Ascending aorta (tissue), 2 donors: Measurements from ENCODE around the gene KRT32. TPM values are rescaled to one million over a fixed set of nuclear protein-coding genes. Genes with fewer than 3 reads are reported as not detected.

Source experiments
- DNase-seq, 2 donors: peaks; one replicate each; pipeline ENCODE4 v3.0.0-alpha.2; 2019; ENCODE audit warnings: low spot score in 2 of 2
- H3K27ac ChIP-seq, 2 donors: fragments of 200-600 bp; sonication (generic); one replicate each; pipeline ENCODE4 v1.5.1; 2016 to 2017; ENCODE audit warnings: mild to moderate bottlenecking in 1 of 2
- H3K27me3 ChIP-seq: fragments of 200-600 bp; sonication (generic); one replicate; pipeline ENCODE4 v1.5.1; 2017
- H3K36me3 ChIP-seq, 2 donors: fragments of 200-600 bp; sonication (generic); one replicate each; pipeline ENCODE4 v1.5.1; 2016
- H3K4me1 ChIP-seq, 2 donors: fragments of 200-600 bp; sonication (generic); one replicate each; pipeline ENCODE4 v1.5.1; 2016 to 2017; ENCODE audit warnings: mild to moderate bottlenecking in 1 of 2
- H3K4me3 ChIP-seq, 2 donors: fragments of 200-600 bp; sonication (generic); one replicate each; pipeline ENCODE4 v1.5.1; 2016 to 2017; ENCODE audit warnings: mild to moderate bottlenecking in 1 of 2
- H3K9me3 ChIP-seq, 2 donors: fragments of 200-600 bp; sonication (generic); one replicate each; pipeline ENCODE4 v1.5.1; 2016
- intact Hi-C: fragments of 100-400 bp; cut with DNase I; formaldehyde crosslinking; loops from one replicate; pipeline ENCODE4 v1.15.1; 2023
- total RNA-seq: library from RNA; depleted of rRNA; stranded (reverse); fragments of >200 nt; gene quantifications from one replicate; pipeline ENCODE4 v1.1.0, GENCODE V29; 2016
- TF ChIP-seq, protein P1 (sequence below), 3 experiments: fragments of 200-600 bp in 2 of 3; fragments of 450-650 bp in 1 of 3; sonication (generic) in 2 of 3; IDR thresholded peaks; one replicate each; pipeline ENCODE4 v1.5.1; 2016 to 2019; ENCODE audit warnings: antibody characterized with exemption in 3 of 3, mild to moderate bottlenecking in 1 of 3, moderate library complexity in 1 of 3

The KRT32 gene
- total RNA-seq, 1 donor from 2014 or later, result not detected

GRCh38 chr17:41478237-41478636 lies 11.1 kb upstream of the KRT32 start:
- no peak for DNase-seq
- Histone ChIP-seq H3K27me3 (no peaks in the 10 kb centered on the region), H3K4me3 (no peak overlapping the region), H3K36me3 (no peaks in the 10 kb centered on the region), H3K27ac (no peak overlapping the region), H3K9me3 (no peaks in the 10 kb centered on the region), H3K4me1 (no peaks in the 10 kb centered on the region)
- TF ChIP-seq, protein P1, sequence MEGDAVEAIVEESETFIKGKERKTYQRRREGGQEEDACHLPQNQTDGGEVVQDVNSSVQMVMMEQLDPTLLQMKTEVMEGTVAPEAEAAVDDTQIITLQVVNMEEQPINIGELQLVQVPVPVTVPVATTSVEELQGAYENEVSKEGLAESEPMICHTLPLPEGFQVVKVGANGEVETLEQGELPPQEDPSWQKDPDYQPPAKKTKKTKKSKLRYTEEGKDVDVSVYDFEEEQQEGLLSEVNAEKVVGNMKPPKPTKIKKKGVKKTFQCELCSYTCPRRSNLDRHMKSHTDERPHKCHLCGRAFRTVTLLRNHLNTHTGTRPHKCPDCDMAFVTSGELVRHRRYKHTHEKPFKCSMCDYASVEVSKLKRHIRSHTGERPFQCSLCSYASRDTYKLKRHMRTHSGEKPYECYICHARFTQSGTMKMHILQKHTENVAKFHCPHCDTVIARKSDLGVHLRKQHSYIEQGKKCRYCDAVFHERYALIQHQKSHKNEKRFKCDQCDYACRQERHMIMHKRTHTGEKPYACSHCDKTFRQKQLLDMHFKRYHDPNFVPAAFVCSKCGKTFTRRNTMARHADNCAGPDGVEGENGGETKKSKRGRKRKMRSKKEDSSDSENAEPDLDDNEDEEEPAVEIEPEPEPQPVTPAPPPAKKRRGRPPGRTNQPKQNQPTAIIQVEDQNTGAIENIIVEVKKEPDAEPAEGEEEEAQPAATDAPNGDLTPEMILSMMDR (IDR thresholded peaks at IDR 0.05), result no peak
- intact Hi-C loops, result no loop called here

DNA sequence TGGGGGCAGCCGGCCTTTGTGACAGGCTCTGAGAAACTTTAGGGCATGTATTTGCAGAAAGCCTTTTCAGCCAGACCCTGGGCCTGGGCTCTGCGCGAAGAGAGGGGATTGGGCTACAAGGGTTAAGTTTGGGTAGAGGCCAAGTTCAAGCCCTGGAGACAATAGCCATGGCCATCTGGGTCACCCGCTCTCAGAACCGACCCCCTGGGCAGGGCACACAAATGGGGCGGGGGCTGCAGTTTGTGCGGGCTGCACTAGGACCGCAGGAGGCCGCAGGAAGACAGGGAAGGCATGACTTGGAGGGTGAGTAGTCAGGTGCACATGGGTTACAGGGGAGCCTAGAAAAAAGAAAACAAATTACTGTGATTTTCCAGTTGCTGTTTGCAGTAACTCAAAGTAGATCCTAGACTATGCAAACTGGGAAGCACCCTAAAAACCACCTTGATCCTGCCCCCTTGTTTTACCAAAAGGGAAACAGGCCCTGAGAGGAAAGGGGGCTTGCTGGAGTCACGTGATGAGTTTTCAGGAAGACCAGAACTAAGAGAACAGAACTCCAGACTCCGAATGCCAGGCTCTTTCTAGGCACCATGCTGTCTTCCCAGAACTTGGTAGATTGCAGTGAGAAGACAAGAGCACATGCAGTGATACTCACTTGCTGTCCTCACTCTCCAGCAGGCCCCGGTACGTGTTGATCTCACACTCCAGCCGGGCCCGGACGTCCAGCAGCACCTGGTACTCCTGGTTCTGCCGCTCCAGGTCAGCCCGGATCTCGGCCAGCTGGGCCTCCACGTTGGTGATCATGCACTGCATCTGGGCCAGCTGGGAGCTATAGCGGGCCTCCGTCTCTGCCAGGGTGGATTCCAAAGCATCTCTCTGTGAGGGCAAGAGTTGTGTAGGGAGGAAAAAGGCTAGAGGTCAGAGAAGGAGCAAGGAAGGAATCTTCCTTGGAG lies 10.0 kb upstream of the KRT32 start:
- intact Hi-C loops, result no loop called here
- H3K27me3 ChIP-seq, result no peaks in the 10 kb centered on the region
- no peak overlapping the region for H3K27ac ChIP-seq
- DNase-seq, result no peak
- H3K9me3 ChIP-seq, result no peaks in the 10 kb centered on the region
- TF ChIP-seq, protein P1 (IDR thresholded peaks at IDR 0.05), result no peak
- H3K36me3 ChIP-seq, result no peaks in the 10 kb centered on the region
- no peaks in the 10 kb centered on the region for H3K4me1 ChIP-seq
- no peak overlapping the region for H3K4me3 ChIP-seq

- no peaks in the 10 kb centered on the region for H3K4me1 ChIP-seq
- H3K4me3 ChIP-seq, result no peak overlapping the region
- DNase-seq, result no peak
- H3K27ac ChIP-seq, result no peak overlapping the region
- H3K36me3 ChIP-seq, result no peaks in the 10 kb centered on the region
- no peaks in the 10 kb centered on the region for H3K9me3 ChIP-seq
- no peaks in the 10 kb centered on the region for H3K27me3 ChIP-seq
- intact Hi-C loops, result no loop called here
- TF ChIP-seq, protein P1 (IDR thresholded peaks at IDR 0.05), result no peak
Observed at GRCh38 chr17:41475421-41475820, 8.2 kb upstream of the KRT32 start.

- Histone ChIP-seq H3K36me3 (no peaks in the 10 kb centered on the region), H3K27ac (no peak overlapping the region), H3K4me1 (no peaks in the 10 kb centered on the region), H3K4me3 (no peak overlapping the region), H3K9me3 (no peaks in the 10 kb centered on the region), H3K27me3 (no peaks in the 10 kb centered on the region)
- DNase-seq, result no peak
- TF ChIP-seq, protein P1 (IDR thresholded peaks at IDR 0.05), result no peak
- intact Hi-C loops, result no loop called here
Observed at GRCh38 chr17:41474863-41475262, 7.7 kb upstream of the KRT32 start.

- TF ChIP-seq, protein P1 (IDR thresholded peaks at IDR 0.05), result no peak
Observed at GRCh38 chr17:41468346-41468745, 1.2 kb upstream of the KRT32 start.

More at GRCh38 chr17:41468346-41468745, 1.2 kb upstream of the KRT32 start:
- DNase-seq, result no peak
- Histone ChIP-seq H3K36me3 (no peaks in the 10 kb centered on the region), H3K4me1 (no peaks in the 10 kb centered on the region), H3K27ac (no peak overlapping the region), H3K9me3 (no peaks in the 10 kb centered on the region), H3K4me3 (no peak overlapping the region), H3K27me3 (no peaks in the 10 kb centered on the region)
- intact Hi-C loops, result no loop called here
